Thoracic aorta (tissue), 2 donors: ENCODE results near the gene PDE7B. TPM values are rescaled to one million over a fixed set of nuclear protein-coding genes. Genes with fewer than 3 reads are reported as not detected.
"Not testable (repeated sequence)": the region's sequence is repeated elsewhere in the genome, so short reads cannot be mapped to it uniquely, and the experiment has no call there.

Experiments
- ATAC-seq: fragments of 150-250 bp; one replicate; pipeline ENCODE4 v1.8.0; 2017; ENCODE audit warnings: low read depth; ENCODE audit not compliant: insufficient number of reproducible peaks, low FRiP score
- DNase-seq: peaks from one replicate; pipeline ENCODE4 v3.0.0-alpha.2; 2020; ENCODE audit warnings: low spot score
- H3K27ac ChIP-seq, 2 donors: fragments of 200-600 bp; sonication (generic); 1 replicate in 1 of 2; 2 replicates in 1 of 2; pipeline ENCODE4 v1.5.1; 2016; ENCODE audit warnings: mild to moderate bottlenecking in 2 of 2, moderate library complexity in 2 of 2
- H3K27me3 ChIP-seq: fragments of 200-600 bp; sonication (generic); replicated peaks from 2 replicates; pipeline ENCODE4 v1.6.0; 2016; ENCODE audit warnings: mild to moderate bottlenecking; ENCODE audit not compliant: insufficient read depth
- H3K36me3 ChIP-seq: fragments of 200-600 bp; sonication (generic); one replicate; pipeline ENCODE4 v1.5.1; 2016
- H3K4me1 ChIP-seq, 2 donors: fragments of 200-600 bp; sonication (generic); 1 replicate in 1 of 2; 2 replicates in 1 of 2; pipeline versions ENCODE4 v1.5.1 to v1.6.0; 2016; ENCODE audit warnings: low read depth in 2 of 2, mild to moderate bottlenecking in 1 of 2; ENCODE audit not compliant: control insufficient read depth in 1 of 2
- H3K4me3 ChIP-seq: fragments of 200-600 bp; sonication (generic); 2 replicates; pipeline ENCODE4 v1.5.1; 2016; ENCODE audit warnings: mild to moderate bottlenecking
- H3K9me3 ChIP-seq: fragments of 200-600 bp; sonication (generic); 2 replicates; pipeline ENCODE4 v1.5.1; 2016
- CTCF ChIP-seq: fragments of 200-600 bp; sonication (generic); IDR thresholded peaks from one replicate; pipeline ENCODE4 v1.5.1; 2019; ENCODE audit warnings: antibody characterized with exemption
- total RNA-seq, 2 donors: library from RNA; depleted of rRNA; stranded (reverse); fragments of >200 nt; gene quantifications; one replicate each; pipeline versions ENCODE4 v1.1.0 to v1.2.3, GENCODE V29; 2016

Gene PDE7B
- total RNA-seq, 2 donors from 2014 or later: 2.6 to 13.2 TPM

GRCh38 chr6:136102991-136103688, 251.6 kb downstream of the PDE7B start:
- no peak overlapping the region for H3K4me3 ChIP-seq
- ATAC-seq (no peak), DNase-seq (no peak)
- H3K36me3 ChIP-seq: no peaks in the 10 kb centered on the region
- no peaks in the 10 kb centered on the region for H3K4me1 ChIP-seq
- TF ChIP-seq CTCF: no peak
- no peak overlapping the region for H3K27ac ChIP-seq
- no peaks in the 10 kb centered on the region for H3K27me3 ChIP-seq
- no peaks in the 10 kb centered on the region for H3K9me3 ChIP-seq

GRCh38 chr6:136103763-136104311, 252.3 kb downstream of the PDE7B start:
- Histone ChIP-seq H3K27ac (no peak overlapping the region), H3K27me3 (no peaks in the 10 kb centered on the region), H3K36me3 (no peaks in the 10 kb centered on the region), H3K4me1 (no peaks in the 10 kb centered on the region), H3K4me3 (no peak overlapping the region), H3K9me3 (no peaks in the 10 kb centered on the region)
- no peak for DNase-seq
- no peak for TF ChIP-seq CTCF
- ATAC-seq: no peak

- ATAC-seq: no peak
- no peaks in the 10 kb centered on the region for H3K4me1 ChIP-seq
- no peak for TF ChIP-seq CTCF
- no peaks in the 10 kb centered on the region for H3K36me3 ChIP-seq
- DNase-seq: no peak
- no peak overlapping the region for H3K27ac ChIP-seq
- H3K27me3 ChIP-seq: no peaks in the 10 kb centered on the region
- no peak overlapping the region for H3K4me3 ChIP-seq
- H3K9me3 ChIP-seq: no peaks in the 10 kb centered on the region
These were observed 253.1 kb downstream of the PDE7B start for GRCh38 chr6:136104556-136104955.

GRCh38 chr6:136105797-136106196, 254.3 kb downstream of the PDE7B start:
- not testable (repeated sequence) for DNase-seq, H3K27me3 ChIP-seq, H3K4me1 ChIP-seq, ATAC-seq, H3K27ac ChIP-seq, H3K36me3 ChIP-seq, H3K9me3 ChIP-seq, H3K4me3 ChIP-seq

GRCh38 chr6:136108361-136108945, 257.0 kb downstream of the PDE7B start:
- Histone ChIP-seq H3K4me1 (no peaks in the 10 kb centered on the region), H3K4me3 (no peak overlapping the region), H3K27ac (no peak overlapping the region), H3K27me3 (no peaks in the 10 kb centered on the region), H3K36me3 (no peaks in the 10 kb centered on the region), H3K9me3 (no peaks in the 10 kb centered on the region)
- TF ChIP-seq CTCF: no peak
- ATAC-seq: no peak
- DNase-seq: no peak
